ENCODE measurements around the gene DDX23.

Gene DDX23

GRCh38 chr12:48794870-48795269 is 57.1 kb downstream of the DDX23 start:
- peak; percentile 23 for DNase-seq

GRCh38 chr12:48793696-48794095 is 58.3 kb downstream of the DDX23 start:
- no peak for DNase-seq

GRCh38 chr12:48789858-48790326 is 62.1 kb downstream of the DDX23 start:
- no peak for DNase-seq

- peak; percentile 59 for DNase-seq
These were observed 62.8 kb downstream of the DDX23 start, which contains the start of gene ADCY6 for GRCh38 chr12:48788854-48789775. ADCY6 (minus strand) TSS chr12:48789089; CDS start chr12:48783434, 5,655 bp downstream.

- DNase-seq: no peak
These were observed 63.5 kb downstream of the DDX23 start for GRCh38 chr12:48788524-48788853.

GRCh38 chr12:48787791-48788523 is 64.0 kb downstream of the DDX23 start:
- DNase-seq: no peak

GRCh38 chr12:48786591-48787544 is 65.1 kb downstream of the DDX23 start:
- DNase-seq: peak; percentile 24

GRCh38 chr12:48783432-48783831 is 68.5 kb downstream of the DDX23 start:
- DNase-seq: no peak

- DNase-seq: no peak
These were observed 69.2 kb downstream of the DDX23 start for GRCh38 chr12:48782457-48783395.

- no peak for DNase-seq
These were observed 70.1 kb downstream of the DDX23 start for GRCh38 chr12:48781750-48782456.

- no peak for DNase-seq
These were observed 71.5 kb downstream of the DDX23 start for GRCh38 chr12:48780381-48781025.

GRCh38 chr12:48779869-48780268 is 72.1 kb downstream of the DDX23 start:
- DNase-seq: peak; percentile 78

Measured in OCI-M1 (cell line).